GM21447 (cell line): ENCODE data around the gene ZBTB7B.

Experiments used
- ATAC-seq: cut with Tn5 transposase; IDR thresholded peaks from one replicate; pipeline ENCODE4 v1.9.1; 2021; ENCODE audit not compliant: unreplicated experiment

The ZBTB7B gene

DNA sequence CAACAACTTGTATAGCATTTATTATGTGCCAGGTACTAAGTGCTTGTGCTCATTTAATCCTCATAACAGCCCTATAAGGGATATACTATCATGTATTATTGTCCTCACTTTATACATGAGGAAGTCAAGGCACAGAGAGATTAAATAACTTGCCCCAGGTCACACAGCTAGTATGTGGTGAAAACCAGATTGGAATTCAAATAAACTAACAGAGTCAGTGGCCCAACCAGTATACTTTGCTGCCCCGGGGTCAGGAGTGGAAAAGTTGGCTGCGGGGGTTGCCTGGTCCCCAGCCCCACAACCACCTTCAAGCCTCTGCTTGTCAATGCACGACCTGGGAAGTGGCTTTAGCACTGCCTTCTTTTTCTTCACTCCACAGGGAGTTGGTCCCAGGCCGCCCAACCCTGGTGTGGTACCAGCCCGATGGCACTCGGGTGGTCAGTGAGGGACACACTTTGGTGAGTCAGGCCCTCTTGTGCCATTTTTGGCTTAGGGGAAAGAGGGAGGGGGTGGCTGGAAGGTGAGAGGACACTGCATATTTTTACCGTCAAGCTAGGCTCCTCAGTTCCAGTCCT is 51.0 kb downstream of the ZBTB7B start:
- no peak for ATAC-seq

DNA sequence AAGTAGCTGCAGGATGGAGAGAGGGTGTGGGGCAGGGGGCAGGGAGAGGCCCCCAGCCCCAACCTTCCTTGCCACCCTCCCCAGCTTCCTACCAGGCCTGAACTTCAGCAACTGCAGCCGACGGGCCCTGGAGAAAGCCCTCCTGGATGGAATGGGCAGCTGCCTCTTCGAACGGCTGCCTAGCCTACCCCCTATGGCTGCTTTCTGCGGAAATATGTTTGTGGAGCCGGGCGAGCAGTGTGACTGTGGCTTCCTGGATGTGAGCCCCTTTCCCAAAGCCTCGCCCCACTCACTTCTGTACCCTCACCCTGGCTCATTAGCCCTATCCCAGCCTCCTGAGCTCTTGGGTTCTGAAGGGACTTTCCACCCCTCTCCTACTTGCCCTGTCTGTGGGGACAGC is 54.5 kb downstream of the ZBTB7B start:
- no peak for ATAC-seq

DNA sequence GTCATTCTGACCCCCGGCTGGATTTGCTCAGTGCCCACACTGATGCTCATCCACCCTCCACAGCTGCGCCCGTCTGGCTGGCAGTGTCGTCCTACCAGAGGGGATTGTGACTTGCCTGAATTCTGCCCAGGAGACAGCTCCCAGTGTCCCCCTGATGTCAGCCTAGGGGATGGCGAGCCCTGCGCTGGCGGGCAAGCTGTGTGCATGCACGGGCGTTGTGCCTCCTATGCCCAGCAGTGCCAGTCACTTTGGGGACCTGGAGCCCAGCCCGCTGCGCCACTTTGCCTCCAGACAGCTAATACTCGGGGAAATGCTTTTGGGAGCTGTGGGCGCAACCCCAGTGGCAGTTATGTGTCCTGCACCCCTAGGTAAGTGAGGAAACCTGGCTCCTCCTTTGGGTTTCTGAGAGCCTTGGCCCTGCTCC is 55.2 kb downstream of the ZBTB7B start:
- ATAC-seq = no peak

DNA sequence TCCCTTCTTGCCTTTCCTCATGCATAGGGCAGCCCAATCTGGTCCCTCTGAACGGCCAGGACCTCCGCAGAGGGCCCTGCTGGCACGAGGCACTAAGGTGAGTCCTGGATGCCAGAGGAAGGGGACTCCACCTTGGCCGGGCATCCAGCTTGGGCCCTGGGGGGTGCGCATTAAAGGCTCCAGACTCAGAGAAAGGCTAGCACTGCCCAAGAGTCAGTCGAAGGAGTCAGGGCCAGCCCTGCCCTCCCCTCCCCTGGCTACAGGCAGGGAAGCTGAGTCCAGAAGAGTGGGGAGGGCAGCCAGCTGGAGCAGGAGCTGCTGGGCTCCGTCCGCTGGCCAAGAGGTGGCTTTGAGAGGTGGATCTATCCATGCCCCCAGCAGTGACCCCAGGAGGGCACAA is 58.1 kb downstream of the ZBTB7B start:
- no peak for ATAC-seq

DNA sequence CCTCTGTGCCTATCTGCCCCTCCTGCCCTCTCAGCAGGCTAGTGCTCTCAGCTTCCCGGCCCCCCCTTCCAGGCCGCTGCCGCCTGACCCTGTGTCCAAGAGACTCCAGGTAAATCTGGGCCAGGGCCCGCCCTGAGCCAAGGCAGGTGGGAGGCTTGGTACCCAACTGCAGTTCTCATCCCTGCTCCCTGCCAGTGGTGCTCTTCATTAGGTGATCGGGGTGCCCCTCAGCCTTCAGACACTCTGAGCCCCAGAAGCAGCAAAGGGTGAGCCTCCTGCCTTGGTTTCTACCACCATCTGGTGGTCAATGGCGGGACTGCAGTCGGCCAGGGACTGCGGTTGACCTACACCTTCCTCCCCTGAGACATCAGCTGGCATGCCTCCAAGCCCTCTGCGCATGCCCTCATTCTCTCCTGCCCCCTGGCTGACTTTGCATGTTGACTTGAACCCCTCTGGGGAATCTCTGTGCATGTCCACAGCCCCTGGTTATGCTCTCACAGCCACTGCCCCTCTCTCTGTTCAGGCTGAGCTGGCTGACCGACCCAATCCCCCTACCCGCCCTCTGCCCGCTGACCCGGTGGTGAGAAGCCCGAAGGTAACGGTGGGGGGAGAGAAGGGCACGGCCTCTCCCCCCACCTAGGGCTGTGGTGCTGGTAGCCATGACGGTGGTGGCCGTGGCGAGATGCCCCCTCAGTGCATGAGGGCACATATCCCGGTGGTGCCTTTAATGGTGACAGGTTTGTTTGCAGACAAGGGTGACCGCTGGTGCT is 59.0 kb downstream of the ZBTB7B start:
- ATAC-seq = peak; percentile 33

DNA sequence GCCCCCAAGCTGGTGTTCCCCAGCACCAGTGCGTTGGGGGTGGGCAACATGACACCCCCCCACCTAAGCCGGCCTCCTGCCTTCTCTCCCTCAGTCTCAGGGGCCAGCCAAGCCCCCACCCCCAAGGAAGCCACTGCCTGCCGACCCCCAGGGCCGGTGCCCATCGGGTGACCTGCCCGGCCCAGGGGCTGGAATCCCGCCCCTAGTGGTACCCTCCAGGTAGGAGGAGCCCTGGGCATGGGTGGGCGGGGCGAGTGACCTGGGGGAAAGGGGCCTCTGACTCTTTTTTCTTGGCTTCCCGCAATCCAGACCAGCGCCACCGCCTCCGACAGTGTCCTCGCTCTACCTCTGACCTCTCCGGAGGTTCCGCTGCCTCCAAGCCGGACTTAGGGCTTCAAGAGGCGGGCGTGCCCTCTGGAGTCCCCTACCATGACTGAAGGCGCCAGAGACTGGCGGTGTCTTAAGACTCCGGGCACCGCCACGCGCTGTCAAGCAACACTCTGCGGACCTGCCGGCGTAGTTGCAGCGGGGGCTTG is 59.6 kb downstream of the ZBTB7B start:
- ATAC-seq = no peak

DNA sequence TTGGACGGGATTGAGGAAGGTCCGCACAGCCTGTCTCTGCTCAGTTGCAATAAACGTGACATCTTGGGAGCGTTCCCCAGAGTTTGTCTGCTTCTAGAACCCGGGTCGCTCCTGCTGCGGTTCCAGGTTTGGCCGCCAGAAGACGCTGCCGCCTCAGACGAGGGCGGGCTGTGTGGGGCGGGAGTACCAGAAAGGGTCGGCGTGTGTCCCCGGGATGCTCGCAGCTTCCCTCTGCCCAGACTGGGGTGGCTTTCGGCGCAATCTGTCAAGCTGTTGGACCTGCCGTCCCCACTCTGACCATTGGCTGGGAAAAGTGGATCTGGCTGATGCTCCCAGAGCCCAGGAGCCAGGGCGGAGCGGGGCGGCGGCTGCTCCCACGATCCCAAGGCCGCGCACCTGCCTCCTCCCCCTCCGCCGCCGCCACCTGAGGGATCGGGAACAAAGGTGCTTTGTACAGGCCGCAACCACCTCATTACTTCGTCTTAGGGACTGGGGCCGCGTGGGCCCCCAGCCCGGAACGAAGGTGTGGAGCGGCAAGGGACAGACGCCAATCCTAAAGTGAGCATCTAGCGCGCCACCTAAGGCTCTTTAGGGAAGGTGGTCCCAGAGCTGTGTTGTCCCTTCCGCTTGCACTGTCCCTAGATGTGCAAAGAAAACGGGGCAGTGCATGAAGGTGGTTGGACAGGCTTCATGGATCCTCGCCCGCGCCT is 60.3 kb downstream of the ZBTB7B start:
- no peak for ATAC-seq

DNA sequence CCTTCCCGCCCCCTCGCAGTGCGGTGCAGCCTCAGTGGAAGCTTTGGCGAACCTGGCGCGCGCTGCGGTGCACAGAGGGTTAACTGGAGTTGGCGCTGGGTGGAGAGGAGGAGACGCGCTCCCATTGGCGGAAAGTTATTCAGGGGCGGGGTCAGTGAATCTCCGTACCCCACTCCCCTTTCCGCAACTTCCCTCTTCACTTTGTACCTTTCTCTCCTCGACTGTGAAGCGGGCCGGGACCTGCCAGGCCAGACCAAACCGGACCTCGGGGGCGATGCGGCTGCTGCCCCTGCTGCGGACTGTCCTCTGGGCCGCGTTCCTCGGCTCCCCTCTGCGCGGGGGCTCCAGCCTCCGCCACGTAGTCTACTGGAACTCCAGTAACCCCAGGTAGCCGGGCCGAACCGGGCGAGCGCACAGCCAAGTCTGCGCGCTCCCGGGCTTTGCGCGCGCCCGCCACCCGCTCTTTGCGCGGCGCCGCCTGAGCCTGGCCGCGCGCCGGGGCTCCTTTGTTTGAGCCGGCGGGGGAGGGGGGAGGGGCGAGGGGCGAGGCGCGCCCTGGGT is 61.0 kb downstream of the ZBTB7B start, which contains the start of gene EFNA4:
Gene EFNA4, plus strand, starts transcription at position 191 of the 561 bp plus-strand sequence. Its CDS starts 84 bp downstream, at position 275.
- ATAC-seq = peak; percentile 66

DNA sequence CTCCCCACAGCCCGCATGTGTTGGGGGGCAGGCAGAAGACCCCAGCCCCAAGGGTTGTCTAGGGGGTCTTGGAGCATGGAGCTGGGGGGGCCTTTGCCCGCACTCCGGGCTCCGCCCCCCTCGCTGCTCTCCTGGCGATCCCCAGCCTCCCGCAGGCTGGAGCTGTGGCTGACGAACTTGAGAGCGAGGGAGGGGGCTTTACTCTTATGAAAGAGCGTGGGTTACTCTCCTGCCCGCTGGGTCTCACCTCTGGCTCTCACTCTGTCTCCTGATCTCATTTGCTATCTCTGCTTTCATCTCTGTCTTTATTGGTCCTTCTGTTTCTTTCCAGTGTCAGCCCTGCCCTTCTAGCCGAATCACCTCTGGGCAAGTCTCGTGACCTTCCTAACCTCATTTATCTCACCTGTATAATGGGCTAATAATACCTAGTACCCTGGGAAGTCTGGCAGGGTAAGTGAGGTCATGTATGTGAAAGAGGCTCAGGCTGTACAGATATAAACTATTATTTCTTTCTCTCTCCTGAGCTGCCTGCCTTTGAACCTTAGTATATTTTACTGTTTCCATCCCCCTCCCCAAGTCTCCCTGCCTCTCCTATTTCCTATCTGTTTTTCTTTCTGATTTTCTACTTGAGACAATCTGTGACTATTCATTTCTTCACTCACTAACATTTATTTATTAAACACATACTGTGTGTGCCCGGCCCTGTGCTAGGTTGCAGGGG is 61.7 kb downstream of the ZBTB7B start:
- ATAC-seq = no peak

DNA sequence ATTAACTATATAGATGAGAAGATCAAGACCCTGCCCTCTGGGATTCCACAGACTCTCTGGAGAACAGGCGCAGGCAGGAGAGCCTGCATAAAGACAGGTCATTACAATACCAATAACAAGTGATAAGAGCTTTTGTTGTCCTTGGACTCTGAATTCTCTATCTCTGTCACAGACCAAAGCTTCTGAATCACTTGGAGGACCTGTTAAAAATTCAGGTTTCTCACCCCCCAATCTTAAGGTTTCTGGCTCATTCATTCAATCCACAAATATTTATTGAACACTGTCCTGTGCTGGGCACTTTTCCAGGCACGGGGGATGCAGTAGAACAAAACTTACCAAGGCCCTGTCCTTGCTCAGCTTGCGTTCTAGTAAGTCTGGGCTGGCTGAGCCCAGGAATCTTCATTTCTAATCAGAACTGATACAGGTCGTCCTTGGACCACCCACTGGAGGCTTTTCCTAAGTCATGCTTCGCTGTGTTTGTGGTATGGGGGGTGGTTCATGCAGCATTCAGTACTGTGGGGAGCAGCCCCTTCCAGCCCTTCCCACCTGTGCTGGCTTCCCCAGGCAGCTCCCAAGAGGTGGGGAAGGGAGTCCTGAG is 62.3 kb downstream of the ZBTB7B start:
- ATAC-seq = no peak

DNA sequence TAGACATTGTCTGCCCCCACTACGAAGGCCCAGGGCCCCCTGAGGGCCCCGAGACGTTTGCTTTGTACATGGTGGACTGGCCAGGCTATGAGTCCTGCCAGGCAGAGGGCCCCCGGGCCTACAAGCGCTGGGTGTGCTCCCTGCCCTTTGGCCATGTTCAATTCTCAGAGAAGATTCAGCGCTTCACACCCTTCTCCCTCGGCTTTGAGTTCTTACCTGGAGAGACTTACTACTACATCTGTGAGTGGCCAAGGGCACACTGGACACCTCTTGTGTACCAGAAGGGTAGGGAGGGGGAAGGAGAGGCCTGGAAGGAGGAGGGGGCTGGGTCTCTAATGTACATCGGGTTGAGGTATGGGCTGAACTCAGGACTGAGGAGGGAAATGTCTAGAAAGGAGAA is 64.2 kb downstream of the ZBTB7B start:
- no peak for ATAC-seq
